HS-27A (cell line): ENCODE results near the gene FRMD4A.

ENCODE experiments used
- DNase-seq: peaks from one replicate; pipeline ENCODE4 v3.0.0-alpha.2; 2012; ENCODE audit warnings: low read depth, missing footprints

The FRMD4A gene

DNA sequence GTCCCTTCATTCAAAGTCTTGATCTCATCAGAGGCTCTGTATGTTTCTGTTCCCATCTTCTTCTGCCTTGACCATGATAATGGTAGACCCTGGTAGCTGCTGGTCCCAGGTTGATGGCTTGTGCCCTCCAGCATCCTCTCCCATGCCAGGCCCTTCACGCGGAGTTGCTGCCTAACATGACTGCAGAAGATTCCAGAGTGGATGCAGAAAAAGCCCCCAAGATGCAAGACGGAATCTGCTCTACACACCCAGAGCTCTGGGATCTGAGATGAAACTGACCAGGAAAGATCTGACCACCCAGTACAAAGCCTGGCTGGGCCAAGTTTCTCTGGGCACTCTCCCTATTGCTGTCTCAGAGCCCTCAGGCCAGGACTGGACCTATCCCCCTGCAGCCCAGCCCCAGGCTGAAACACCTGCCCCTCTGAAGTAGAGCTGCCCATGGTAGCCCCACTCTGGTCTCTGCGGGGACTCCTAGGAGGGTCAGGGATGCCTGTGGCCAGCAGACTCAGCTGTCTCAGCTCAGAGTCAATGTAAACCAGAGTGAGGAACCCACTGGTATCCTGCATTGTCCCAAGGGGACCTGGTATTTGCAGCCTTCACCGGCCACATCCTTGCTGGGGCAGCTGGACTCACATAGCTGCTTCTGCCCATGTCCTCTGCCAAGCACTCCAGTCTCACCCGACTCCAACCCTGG, 9.5 kb upstream of the FRMD4A start:
- DNase-seq: no peak

GRCh38 chr10:14336736-14337135, 6.0 kb upstream of the FRMD4A start:
- DNase-seq: no peak

DNA sequence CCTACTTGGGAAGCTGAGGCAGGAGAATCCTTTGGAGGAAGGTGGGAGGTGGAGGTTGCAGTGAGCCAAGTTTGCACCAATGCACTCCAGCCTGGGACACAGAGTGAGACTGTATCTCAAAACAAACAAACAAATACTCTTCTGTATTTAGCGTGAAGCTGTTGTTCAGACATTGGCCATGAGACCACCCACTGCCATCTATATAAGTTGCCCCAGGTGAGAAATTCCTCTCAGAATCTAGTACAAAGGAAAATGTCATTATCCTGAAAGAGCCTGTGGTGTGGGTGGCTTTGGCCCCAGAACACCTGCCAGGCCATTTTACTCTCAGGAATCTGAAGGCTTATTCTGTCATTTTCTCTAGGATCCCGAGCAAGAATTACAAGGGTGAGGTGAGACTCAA, 4.0 kb upstream of the FRMD4A start:
- DNase-seq: no peak

- DNase-seq: no peak
Observed at GRCh38 chr10:14333606-14334005, 2.9 kb upstream of the FRMD4A start.

- DNase-seq: no peak
Observed at GRCh38 chr10:14332903-14333302, 2.2 kb upstream of the FRMD4A start.

GRCh38 chr10:14329746-14330173, 964 bp downstream of the FRMD4A start:
- DNase-seq: no peak

DNA sequence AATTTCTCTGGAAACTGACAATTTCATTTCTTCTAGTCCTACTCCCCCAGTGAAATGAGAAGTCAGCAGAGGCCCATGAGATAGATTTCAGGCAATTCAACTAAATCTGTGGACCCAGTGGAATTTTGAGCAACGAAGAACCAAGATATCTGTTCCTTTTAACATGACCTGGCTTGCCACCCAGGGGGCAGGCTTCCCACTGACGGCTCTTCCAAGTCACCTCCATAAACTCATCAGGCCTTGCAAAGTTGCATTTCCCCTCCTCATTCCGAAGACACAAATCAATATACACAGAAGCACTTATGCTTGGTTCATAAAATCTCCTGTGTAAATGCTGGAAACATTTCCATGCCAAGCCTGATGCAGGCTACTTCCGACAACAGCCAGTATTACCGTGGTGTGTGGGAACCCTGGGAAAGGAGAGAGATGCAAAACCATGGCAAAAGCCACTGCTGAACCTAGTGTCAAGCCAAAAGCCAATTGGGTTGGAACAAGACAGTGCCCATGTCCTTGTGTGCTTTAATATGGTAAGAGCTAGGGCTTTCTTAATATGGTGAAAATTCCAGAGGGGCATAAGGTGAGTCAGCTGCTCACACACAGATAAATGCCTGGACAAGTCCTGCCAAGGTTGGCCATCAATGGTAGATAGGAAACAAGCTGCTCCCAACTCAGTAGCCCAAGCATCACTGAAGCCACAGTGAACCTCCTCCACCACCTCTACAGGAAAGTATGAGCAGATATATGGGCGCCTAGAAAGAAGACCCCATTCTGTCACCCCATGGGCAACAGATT, 1.6 kb downstream of the FRMD4A start:
- no peak for DNase-seq

DNA sequence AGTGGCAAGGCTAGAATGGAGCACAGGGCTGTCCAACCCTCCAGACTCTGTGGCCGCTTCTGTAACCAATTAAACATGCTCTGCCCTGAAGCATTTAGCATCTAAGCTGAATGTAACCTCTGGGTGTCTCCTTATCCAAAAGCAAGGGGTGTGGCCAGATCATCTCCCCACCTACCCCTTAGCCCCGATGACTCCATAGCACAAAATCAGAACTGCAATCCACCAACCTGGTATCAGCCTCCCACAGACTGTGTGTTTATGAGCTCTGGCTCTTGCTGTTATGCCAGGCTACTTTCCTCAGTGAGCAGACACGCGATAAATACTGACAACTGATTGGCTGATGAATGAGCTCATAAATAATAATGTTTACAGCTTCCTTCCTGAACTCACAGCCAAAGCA, 3.2 kb downstream of the FRMD4A start:
- DNase-seq: no peak

- DNase-seq: no peak
Observed at GRCh38 chr10:14326581-14326980, 4.1 kb downstream of the FRMD4A start.

GRCh38 chr10:14325325-14325955, 5.3 kb downstream of the FRMD4A start:
- peak; percentile 9 for DNase-seq

DNA sequence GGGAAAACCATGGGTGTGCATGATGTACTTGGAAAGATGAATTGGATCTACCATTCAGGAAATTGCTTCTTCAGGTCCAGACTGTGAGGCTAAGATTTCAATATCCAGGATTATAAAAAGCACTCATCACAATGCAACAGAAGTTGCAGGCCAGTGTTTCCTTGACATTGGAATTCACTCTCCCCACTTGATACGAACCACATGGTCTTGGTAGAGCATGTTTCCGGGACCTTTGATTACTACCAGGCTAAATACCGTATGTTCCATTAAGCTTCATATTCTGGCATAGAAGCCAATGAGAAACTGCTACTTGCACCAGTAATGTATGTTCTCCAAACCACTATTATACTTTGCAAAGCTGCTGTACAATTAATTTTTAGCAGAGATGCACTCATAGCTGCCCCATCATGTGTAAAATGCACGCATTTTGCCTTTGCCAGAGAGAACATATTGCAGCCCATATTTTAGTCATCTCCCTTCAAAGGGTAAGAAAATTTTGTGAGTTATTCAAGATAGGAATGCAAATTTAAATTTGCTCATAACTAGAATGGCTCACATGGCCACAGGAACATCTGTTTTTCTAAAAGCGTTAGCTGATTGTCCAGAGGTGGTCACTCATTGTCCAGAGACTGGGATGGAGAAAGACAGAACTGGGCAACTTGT, 8.1 kb downstream of the FRMD4A start:
- DNase-seq: no peak

DNA sequence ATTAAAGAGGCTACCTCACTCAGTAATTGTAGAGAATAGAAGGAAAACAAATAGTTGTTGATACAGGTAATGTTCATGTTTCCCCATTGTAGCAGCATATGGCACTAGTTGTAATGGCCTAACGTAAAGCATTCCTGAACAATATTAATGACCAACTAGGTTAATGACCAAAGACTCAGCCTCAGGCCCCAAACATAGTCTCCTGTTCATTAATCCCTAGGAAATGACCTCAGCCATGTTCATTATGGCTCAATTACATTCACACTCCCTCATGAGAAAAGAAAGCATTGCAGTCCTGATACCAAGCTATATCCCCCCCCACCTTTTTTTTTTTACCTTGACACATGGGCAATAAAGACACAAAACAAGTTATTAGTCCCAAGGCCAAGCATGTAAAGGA, 12.7 kb downstream of the FRMD4A start:
- DNase-seq: no peak

- no peak for DNase-seq
Observed at GRCh38 chr10:14312014-14312413, 18.7 kb downstream of the FRMD4A start.

DNA sequence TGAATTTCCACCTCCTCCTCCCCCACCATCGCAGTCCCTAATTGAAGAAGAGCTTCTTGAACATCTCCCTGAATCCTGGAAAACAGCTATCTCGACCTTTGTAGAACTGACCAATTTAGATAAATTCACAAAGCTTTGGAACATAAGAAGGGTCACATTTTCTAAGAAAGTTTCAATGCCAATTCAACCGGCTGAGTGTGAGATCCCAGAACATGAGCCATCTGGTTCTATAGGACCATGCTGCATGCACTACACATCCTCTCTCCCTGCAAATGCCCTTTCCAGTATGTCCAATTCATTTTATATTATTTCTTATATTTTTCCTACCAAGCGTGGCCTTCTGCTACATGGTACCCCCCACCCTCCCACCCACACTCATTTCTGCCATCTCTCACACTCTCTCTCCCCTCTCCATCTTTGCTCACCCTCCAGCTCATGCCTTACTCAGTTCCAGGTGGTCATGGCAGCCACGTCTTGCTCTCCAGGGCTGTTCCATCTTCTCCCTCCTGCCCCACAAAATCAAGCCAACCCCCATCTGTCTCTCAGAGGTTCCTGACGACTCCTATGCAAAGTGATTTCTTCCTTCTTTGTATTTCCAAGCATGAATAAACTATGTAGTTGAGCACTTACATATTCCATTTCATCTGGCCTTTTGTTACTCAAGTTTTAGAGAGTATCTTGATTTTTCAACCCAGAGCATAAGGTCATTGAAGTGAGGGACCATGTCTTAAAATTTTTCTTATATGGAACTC, 19.3 kb downstream of the FRMD4A start:
- DNase-seq: no peak

- DNase-seq: no peak
Observed at GRCh38 chr10:14309593-14309992, 21.1 kb downstream of the FRMD4A start.

DNA sequence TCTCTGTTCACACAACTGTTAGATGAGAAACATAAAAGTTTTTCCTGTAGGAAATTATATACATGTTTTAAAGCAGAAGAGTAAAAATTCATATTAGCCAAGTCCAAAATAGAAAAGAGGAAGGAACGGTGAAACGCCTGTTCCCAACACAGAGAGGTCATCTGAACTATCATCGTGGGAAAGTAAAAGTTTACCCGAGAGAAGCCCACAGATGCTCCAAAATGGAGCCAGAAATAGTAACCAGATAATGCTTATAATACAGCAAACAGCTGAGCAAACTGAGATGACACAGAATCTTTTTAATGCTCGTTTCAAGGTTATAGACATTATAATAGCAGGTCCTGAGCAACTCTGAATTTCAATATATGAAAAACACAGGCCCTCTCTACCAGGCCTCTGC, 24.5 kb downstream of the FRMD4A start:
- no peak for DNase-seq

DNA sequence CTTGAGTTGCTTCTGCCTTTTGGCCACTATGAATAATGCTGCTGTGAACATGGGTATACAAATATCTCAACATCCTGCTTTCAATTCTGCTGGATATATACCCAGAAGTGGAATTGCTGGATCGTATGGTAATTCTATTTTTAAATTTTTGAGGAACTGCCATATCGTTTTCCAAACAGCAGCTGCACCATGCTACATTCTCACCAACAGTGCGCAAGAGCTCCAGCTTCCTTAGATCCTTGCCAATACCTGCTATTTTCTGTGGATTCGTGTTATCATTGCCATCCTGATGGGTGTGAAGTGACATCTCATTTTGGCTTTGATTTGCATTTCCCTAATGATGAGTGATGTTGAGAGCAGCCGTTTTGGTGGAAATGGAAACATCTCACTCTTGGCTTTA, 26.7 kb downstream of the FRMD4A start:
- no peak for DNase-seq

GRCh38 chr10:14302035-14302434, 28.7 kb downstream of the FRMD4A start:
- DNase-seq: no peak

GRCh38 chr10:14299556-14299955, 31.2 kb downstream of the FRMD4A start:
- DNase-seq: no peak

GRCh38 chr10:14296065-14296709, 34.5 kb downstream of the FRMD4A start:
- no peak for DNase-seq

DNA sequence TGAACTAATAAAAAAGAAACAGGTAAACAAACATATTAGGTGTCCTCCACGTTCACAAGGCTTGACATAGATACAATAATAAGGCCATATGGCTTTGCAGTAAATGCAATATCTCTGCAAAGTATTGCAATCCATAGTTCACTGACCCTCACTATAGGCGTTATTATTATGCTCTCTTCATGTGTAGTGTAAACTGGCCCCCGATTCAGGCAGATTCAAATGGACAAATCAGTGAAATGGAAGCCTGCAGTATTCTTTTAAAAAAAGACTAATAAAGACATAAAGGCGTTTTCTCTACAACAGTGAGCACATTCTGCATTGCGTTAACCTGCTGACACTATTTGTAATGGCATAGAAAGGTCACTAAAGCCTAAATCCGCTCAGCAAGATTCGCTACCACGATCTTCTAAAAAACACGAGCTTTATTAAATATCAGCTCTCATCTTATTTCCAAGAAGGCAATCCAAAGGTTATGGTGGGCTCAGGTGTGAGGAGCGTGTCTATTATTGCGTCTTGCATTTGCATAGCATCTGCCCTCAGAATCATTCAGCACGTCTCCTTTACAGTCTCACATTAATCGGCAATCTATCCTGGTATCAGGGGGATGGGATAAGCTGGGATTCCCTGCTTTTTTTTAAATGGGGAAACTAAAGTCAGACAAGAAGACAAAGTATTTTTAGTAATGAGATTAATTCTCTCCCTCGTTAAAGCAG, 36.2 kb downstream of the FRMD4A start:
- DNase-seq: no peak
